T follicular helper cell (primary cell): Measurements from ENCODE around the gene CALM1.

Experiments used
- DNase-seq: peaks from one replicate; pipeline ENCODE4 v3.0.0-alpha.2; 2020; ENCODE audit warnings: low read depth

The CALM1 gene

DNA sequence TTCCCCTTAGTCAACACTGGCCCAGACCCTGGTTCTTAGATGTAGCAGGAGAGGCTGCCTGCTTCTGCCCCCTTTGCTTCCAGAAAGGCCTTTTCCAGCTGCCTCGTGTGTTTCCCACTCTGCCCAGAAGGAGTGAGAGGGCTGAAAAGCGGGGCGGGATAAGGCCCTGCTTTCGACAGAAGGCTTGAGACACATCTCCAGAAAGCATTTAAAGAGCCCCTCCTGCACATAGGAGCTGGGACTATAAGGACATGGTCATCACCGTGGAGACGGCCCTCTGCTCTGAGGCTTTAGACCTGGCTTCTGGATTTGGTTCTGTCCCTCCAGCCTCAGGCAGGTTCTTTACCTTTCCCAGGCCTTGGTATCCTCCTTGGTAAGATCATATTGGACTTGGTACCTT, 11.9 kb downstream of the CALM1 start:
- no peak for DNase-seq

DNA sequence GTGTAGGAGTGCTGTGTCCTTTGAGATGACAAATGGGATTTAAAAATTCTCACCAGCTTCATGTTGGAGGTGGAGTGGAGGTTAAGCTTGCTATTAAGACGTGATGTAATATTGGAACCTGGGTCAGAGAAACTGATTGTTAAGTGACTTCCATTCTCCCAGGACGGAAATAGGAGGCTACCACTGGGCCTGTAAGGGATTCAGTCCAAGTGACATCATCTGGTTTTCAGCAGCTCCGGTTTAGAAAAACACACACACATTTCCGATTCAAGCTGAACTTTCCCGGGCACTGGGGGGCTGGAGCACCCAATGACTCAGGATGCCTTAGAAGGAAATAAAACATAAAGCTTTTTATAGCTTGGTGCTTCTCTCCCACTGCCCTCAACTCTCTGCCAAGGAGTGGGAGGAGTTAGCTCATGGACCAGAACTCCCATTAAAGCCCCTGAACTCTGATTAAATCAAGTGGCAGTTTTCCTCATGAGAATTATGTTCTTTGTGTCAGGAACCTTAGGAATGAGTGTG, 12.4 kb downstream of the CALM1 start:
- no peak for DNase-seq

DNA sequence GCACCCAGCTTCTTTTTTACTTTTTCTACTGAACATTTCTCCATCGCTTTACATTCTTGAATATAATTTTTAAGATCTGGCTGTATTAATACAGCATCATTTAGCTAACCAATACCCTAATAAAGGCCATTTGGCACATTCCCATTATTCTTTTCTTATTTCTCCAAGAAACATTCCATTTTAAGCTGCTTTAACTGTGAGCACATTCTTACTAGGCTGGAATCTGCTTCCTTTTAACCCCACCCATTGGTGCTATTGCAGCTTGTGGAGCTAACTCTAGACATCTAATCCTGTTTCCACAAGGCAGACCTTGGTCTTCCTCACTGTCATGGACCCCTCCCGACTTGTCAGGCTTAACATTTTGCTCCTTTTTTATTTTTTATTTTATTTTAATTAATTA, 15.2 kb downstream of the CALM1 start:
- no peak for DNase-seq

DNA sequence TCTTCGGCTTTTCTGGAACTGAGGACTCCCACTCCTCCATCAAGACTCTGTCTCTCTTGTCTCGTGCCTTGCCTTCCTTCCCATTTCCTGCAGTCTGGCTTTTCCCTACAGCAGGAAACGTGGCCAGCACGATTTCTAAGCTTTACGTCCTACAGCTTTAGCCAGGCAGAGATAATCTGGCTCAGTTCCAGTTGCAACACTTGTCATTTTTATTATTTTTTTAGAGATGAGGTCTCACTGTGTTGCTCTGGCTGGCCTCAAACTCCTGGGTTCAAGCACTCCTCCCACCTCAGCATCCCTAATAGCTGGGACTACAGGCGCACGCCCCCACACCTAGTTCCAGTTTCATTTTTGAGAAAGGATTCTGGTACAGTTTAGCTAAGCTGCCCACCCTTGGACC, 19.9 kb downstream of the CALM1 start:
- no peak for DNase-seq

DNA sequence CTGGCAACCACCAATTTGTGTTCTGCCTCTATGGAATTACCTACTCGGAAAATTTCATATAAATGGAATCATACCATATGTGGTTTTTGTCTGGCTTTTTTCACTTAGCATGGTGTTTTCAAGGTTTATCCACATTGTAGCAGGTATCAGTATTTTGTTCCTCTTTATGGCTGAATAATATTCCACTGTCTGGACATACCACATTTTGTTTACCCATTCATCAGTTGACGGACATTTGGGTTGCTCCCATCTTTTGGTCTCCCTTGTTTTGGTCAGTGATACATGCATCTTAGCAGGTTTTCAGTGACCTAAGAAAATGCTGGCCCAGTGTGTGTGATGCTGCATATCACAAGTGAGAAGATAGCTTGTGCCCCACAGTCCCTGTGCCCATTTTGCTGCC, 21.2 kb downstream of the CALM1 start:
- no peak for DNase-seq

DNA sequence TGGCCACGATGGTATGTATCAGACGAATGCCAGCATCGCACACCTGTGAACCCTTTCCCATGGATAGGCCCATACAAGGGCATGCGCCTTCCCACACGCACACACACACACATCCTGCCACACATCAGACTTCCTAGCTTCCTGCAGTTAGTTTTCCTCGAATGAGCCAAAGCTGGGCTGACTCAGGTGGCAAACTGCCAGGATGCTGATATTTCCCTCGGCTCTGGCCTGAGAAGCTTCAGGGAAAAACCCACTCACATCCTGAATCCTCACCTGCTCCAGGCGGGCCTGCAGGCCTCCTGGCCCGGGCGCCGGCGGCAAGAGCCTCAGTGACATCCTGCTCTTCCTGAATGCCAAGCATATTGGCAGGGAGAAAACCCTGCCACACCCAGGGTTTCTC, 22.4 kb downstream of the CALM1 start:
- no peak for DNase-seq

DNA sequence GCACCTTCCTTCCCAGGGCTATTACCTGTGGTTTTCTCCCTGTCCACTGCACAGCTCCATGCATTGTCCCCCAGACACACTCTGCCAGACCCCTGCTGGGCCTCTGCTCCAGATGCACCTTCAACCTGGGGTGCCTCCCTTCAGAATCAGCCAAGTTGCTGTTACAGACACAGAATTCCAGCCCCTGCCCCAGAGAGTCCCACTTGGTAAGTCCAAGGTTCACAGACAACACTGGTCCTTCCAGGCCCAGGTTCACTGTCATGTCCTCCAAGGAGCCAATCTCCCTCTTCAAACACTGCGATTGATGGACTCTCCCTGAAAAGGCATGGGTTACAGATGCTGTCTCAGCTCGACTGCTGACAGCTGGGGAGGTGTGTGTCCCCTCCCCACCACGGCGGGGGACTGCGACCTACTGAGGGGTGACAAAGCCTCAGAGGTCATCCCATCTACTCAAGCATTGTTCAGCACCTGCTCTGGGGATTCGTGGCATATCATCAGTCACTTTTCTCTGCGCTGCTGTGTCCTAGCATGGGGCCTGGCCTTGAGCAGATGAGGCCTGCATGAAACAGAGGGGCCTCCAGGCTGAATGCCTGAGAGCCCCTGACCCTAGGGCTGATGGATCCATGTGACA, 24.3 kb downstream of the CALM1 start:
- DNase-seq, result no peak

DNA sequence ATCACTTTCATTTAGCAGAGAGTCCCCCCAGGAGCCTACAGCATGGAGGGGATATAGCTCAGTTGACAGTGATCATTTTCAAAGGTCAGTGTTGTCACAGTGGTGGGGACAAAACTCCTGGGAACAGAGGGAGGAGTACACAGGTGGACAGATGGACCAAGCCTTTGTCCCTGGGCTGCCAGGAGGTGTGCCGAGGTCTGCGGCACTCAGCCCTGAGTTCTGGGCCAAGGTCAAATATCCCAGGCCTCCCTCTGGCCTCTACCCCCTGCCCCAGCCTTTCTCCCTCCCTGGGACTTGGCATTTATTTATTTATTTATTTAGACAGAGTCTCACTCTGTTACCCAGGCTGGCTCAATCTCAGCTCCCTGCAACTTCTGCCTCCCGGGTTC, 24.8 kb downstream of the CALM1 start:
- no peak for DNase-seq

DNA sequence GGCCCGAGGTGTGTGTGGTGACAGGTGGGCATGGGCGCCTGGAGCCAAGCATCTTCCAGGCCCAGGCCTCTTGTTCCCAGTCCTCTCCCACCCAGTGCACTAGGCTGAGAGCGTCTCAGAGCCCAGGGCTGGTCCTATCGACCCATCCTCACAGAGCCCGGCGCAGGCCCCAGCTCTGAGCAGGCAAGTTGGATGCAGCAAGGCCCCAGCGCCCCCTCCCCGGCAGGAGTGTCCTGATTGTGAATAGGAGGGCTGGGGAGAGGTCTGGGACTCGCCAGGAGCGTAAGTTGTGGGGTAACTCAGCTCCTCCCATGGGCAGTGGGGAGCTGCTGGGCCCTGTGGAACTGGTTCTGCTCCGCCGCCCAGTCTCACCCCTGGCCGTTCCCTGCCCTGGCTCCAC, 26.3 kb downstream of the CALM1 start:
- DNase-seq, result no peak

DNA sequence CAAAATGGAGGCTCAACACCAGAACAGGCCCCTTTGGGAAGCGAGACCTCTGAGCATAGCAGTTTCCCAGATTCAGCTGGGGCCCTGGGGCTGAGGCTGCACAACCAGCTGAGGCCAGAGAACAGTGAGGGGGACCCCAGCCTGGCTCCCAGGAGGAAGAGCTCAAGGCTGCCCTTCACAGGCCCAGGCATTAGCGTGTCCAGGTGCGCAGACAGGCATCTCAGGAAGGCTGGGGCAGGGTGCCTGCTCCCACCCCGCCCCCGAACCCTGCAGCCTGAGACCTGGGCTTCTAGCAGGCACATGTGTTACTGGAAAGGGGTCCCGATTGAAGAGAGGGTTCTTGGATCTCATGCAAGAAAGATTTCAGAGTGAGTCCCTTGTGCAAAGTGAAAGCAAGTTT, 27.2 kb downstream of the CALM1 start:
- DNase-seq, result no peak

DNA sequence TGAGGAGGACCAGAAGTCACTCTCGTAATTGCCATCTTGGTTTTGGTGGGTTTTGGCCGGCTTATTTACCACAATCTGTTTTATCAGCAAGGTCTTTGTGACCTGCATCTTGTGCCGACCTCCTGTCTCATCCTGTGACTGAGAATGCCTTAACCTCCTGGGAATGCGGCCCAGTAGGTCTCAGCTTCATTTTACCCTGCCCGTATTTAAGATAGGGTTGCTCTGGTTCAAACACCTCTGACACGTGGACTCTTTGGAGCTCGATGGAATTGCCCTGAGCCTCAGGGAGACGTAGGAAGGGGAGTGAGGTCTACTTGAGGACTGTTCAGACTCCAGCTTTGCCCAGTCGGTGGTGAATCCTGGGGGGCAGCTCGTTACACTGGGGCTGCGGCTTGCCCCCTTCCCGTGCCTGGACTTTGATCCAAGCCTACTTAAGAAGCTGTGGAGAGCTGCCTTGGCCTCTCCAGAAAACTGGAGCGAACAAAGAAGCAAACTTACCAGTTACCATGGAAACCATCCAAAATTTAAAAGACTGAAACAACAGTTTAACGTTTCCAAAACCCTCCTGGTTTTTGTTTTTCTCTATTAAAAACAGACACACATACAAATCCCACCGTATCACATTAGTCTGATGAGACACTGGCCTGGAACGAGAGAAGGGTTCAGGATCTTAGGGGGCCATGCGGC, 28.0 kb downstream of the CALM1 start:
- no peak for DNase-seq

DNA sequence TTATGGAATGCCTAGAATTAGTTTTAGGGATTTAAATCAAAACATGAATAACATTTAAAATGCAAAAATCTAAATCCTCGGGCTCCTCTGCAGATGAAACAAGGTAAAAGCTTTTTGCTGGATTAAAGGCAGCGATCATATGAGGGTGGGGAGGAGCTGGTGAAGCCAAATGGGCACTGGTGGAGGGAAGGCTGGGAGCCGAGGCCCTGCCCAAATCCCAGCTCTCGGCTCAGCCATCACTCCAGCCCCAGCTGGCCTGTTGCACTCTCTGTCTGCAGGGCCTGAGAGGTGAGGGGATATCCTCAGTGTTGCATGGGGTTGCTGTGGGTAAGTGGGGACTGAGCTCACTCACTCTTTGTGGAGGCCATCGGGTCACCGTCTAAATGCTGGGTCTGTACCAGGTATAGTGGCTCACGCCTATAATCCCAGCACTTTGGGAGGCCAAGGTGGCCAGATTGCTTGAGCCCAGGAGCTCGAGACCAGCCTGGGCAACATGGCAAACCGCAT, 28.6 kb downstream of the CALM1 start:
- DNase-seq, result no peak

DNA sequence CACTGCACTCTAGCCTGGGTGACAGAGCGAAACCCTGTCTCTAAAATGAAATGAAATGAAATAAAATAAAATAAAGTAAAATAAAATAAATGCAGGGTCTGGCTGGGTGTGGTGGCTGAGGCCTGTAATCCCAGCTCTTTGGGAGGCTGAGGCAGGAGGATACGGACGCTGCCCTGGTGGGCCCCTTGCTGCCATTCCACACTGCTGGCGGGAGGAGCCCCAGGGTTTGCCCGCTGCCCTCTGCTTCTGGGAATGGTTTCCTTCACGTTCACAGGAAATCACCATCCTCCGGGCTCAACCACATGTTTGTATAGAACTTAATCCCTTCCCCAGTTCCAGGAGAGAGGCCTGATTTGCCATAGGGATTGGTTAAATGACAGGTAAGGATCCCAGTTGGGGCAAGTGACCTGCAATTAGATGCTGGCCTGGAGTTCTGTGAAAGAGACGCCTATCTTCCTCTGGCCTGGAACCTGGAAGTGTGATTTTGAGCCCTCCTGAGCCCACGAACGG, 29.3 kb downstream of the CALM1 start:
- no peak for DNase-seq

DNA sequence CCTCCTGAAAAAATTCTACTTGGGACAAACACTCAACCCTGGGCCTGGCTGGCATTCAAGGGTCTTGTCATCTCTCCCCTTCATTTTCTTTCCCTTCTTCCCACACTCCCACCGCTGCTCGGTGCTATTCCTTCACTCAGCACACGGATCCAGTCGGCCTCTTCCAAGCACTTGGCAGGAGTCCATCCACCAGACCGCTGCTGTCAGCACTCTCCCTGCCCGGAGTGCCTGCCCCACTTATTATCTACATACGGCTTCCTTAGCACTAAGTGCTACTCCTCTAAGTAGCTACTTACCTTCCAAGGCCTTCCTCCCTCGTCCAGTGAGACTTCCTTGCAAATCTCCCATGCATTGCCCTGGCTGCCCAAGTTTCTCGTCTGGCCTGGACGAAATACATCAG, 29.8 kb downstream of the CALM1 start:
- no peak for DNase-seq

DNA sequence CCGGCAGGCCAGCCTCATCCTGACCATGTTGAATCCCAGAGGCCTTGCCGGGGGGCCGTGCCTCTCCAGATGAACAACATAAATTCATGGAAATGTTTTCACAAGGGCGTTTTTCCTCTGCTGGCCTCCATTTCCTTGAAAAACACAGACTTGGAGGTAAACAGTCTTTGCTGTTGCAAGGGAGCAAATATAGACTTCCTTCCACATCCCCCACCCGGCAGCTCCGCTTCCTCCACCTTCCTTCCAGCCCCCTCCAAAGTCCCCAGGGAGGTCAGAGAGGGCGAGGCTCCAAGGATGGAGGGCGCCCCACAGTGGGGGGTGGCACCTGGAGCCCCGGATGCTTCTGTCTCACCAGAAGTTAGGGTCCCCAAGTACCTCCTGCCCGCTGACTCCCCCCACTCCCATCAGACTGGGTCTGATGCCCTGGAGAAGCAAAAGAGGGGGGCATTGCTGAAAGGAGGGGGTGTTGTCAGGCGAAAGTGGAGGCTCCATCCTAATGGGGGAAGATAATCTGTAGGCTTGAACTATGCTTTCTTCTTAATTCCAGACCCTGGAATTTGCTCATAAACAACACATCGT, 31.1 kb downstream of the CALM1 start:
- DNase-seq, result no peak

DNA sequence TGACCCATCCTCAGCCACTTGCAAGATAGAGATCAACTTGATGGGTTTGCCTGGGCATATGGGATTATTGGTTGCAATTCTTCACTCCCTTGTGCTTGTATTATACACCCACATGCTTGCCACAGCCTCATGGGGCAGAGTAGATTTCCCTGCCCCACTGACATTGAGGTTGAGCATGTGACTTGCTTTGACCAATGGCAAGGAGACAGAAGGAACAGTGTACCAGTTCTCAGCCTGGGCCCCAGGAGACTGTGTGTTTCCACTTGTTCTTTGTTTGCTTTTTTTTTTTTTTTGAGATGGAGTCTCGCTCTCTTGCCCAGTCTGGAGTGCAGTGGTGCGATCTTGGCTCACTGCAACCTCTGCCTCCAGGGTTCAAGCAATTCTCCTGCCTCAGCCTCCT, 31.8 kb downstream of the CALM1 start:
- no peak for DNase-seq

DNA sequence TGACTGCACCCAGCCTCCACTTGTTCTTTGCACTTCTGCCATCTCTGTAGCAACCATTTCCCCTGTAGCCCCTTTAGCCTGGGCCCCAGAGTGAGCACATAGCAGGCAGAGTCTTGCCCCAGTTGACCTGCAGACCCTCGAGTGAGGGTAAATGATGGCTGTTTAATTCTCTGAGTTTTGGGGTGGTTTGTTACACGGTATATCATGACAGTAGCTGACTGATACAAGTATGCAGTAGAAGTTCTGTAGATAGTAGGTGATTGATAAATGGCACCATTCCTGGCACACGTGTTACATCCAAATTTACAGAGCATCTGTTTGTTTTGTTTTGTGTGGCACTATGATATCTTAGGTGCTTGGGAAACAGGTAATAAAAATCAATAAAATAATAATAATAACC, 32.4 kb downstream of the CALM1 start:
- DNase-seq, result no peak

DNA sequence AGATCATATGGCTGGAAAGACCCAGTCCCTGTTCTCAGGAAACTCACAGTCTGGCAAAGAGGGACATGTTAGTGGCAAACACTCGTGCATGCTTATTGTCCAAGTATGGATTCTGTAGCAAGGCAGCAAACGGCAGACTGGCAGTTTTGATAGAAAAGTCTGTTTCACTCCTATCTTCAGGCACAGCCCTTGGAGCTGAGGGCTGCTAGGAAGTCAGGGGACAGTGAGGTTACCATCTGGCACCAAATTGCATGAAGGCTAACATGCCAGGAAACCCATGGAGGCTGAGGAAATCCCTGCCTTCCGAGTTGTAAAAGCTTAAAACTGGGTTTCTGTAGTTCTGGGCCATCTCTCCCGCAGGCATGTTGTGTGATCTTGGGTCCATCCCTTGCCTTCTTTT, 32.9 kb downstream of the CALM1 start:
- no peak for DNase-seq

DNA sequence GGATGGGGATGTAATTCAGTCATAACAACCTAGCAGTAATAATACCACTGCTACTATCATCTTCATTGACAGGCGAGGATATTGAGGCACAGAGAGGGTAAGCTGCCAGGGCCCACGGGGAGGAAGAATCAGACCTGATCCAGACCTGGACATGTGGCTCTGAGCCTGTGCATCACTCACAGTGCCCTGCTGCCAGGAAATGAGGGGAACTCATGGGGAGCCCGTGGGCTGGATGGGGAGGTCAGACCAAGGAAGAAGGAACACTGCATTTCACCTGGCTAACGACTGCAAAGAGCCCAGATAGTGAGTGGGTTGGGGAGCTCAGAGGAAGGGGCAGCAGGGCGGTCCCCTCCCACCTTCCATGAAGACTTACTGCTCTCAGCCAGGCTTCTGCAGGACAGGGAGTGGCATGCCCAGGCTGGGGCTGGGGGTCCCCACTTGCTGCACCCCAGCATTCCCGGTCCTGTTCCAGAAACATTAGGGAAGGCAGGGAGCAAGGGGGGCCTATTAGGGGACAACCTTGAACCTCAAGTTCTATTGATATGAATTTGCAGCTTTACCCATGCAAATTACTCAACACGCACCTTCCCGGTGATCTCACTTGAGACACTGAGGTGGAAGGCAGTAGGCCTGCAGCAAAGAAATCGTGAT, 37.7 kb downstream of the CALM1 start:
- no peak for DNase-seq

DNA sequence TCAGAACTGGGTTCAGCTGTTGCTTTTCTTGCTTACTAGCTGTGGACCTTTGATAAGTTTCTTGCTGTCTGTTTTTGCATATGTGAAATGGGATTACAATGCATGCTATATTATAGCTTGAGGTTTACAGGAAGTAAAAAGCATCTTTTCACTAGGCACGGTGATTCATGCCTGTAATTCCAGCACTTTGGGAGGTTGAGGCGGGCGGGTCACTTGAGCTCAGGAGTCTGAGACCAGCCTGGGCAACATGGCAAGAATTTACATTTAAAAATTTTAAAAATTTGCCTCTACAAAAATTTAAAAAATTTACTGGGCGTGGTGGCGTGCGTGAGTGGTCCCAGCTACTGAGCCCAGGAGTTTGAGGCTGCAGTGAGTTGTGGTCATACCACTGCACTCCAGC, 42.0 kb downstream of the CALM1 start:
- no peak for DNase-seq

DNA sequence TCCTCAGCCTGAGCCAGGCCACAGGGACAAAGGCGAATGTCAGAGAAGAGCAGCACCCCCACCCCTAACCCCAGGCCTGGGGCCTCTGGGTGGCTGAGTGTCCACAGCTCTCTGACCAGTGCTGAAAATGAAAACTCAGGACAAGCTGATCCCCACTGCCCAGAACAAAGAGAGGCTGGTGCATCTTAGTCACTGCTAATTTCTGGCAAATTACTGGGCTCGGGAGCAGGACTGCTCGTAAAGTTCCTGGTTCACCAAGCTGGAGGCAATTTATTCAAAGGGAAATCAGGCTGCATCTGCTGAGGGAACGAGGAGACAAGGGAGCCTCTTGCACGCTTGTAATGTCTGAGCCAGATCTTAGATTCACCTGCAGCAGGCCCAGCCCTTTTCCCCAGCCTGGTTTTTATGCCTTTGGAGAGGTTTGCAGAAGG, 43.2 kb downstream of the CALM1 start:
- no peak for DNase-seq

DNA sequence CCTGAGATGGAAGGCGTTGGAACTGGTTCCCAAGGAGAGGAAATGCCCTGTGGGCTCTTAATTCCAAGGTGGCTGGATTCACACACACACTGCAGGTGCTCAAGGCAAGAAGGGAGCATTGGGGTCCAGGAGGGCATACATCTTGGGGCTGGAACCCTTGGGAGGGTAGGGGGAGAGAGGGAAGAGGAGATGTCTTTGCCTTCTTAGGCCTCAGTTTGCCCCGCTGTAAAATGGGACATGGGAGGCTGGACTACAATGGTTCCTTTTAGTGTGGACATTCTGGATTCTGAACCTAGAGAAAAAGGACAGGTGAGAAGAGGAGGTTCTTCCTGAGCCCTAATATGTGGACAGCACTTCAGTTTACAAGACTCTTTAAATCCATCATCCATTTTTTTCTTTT, 43.8 kb downstream of the CALM1 start:
- no peak for DNase-seq

DNA sequence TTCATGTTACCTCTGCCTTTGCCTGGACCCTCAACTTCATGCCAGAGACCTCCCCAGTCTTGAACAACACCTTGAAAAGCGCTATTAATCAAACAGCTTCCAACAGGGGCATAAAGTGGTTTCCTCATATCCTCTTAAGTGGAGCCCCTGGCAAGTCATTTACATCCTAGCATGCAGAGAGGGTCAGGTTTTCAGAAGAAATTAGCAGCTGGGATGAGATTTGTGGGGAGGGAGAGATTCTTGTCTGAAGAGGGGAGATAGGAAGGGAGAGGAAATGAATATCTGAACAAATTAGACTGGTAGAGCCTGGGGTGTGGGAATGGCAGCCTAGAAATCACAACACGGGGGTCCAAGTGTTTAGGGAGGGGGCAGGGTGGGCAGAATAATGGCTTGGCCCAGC, 45.6 kb downstream of the CALM1 start:
- DNase-seq, result no peak
